GM21825 (cell line): Measurements from ENCODE around the gene APOB.

Experiments
- ATAC-seq: cut with Tn5 transposase; IDR thresholded peaks from one replicate; pipeline ENCODE4 v1.9.1; 2021; ENCODE audit warnings: mild to moderate bottlenecking, moderate library complexity; ENCODE audit not compliant: unreplicated experiment

APOB gene

DNA sequence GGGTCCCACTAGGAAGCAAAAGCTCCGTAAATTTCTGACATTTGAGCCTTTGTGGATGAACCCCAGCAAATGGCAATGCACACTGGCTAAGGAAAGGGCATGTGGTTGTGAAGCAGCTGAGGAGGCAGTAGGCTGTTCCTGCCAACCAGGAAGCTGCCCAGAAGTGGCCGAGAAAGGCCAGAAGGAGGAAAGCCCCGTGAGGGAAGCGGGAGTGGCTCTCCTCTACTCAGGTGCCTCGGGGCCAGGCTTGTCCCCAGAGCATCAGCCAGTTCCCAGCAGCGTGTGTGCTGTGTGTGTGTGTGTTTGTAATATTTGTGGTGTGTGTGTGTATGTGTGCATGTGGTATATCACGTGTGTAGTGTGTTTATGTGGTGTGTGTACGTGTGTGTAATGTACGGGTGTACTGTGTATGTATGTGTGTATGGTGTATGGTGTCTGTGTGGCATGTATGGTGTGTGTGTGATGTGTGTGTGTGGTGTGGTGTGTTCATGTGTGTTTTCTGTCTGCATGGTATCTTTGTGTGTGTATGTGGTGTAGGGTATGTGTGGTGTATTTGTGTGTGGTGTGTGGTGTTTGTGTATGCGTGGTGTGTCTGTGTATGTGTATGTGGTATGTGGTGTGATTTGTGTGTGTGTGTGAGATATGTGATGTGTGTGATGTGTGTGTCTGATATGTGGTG is 90.6 kb downstream of the APOB start:
- ATAC-seq: no peak
